Uterus (tissue), 4 donors: ENCODE measurements around the gene ABCG4. TPM values are rescaled to one million over a fixed set of nuclear protein-coding genes. Genes with fewer than 3 reads are reported as not detected.

Source experiments
- DNase-seq, 2 donors: peaks; one replicate each; pipeline ENCODE4 v3.0.0-alpha.2; 2019 to 2020
- H3K27ac ChIP-seq, 2 donors: fragments of 200-600 bp; sonication (generic); 1 replicate in 1 of 2; 2 replicates in 1 of 2; pipeline ENCODE4 v1.5.1; 2016 to 2018
- H3K27me3 ChIP-seq, 2 donors: fragments of 200-600 bp; sonication (generic); one replicate each; pipeline ENCODE4 v1.5.1; 2018 to 2019; ENCODE audit warnings: control low read depth in 1 of 2
- H3K36me3 ChIP-seq, 2 donors: fragments of 200-600 bp; sonication (generic); one replicate each; pipeline ENCODE4 v1.5.1; 2019; ENCODE audit warnings: control low read depth in 1 of 2
- H3K4me1 ChIP-seq, 2 donors: fragments of 200-600 bp; sonication (generic); one replicate each; pipeline ENCODE4 v1.5.1; 2018 to 2019; ENCODE audit warnings: control low read depth in 1 of 2
- H3K4me3 ChIP-seq, 2 donors: fragments of 200-600 bp; sonication (generic); 1 replicate in 1 of 2; 2 replicates in 1 of 2; pipeline ENCODE4 v1.5.1; 2018 to 2019; ENCODE audit warnings: mild to moderate bottlenecking in 1 of 2
- H3K9me3 ChIP-seq, 2 donors: fragments of 200-600 bp; sonication (generic); one replicate each; pipeline ENCODE4 v1.5.1; 2019; ENCODE audit warnings: control low read depth in 1 of 2
- POLR2A ChIP-seq, 2 donors: fragments of 450-650 bp; IDR thresholded peaks; one replicate each; pipeline ENCODE4 v1.6.1; 2016; ENCODE audit warnings: antibody characterized with exemption in 2 of 2, mild to moderate bottlenecking in 1 of 2, moderate library complexity in 1 of 2
- intact Hi-C: fragments of 100-400 bp; cut with DNase I; formaldehyde crosslinking; loops from one replicate; pipeline ENCODE4 v1.15.1; 2023; ENCODE audit warnings: low total_unique reads
- total RNA-seq, 4 donors: library from RNA; depleted of rRNA in 3 of 4; stranded (reverse); fragments of >200 nt in 3 of 4; gene quantifications; one replicate each; pipeline versions ENCODE4 v1.1.0 to v1.2.4, GENCODE V29; 2014 to 2023
- TF ChIP-seq, protein P1 (sequence below), 4 experiments: fragments of 200-600 bp in 2 of 4; fragments of 450-650 bp in 2 of 4; sonication (generic) in 2 of 4; IDR thresholded peaks; one replicate each; pipeline ENCODE4 v1.5.1; 2016 to 2019; ENCODE audit warnings: antibody characterized with exemption in 4 of 4, mild to moderate bottlenecking in 2 of 4, moderate library complexity in 1 of 4
- donor health status: DM: yes; HTN: yes; CAD: no.

ABCG4 gene
- total RNA-seq, 4 donors from 2014 or later = 0.55 to 2.7 TPM; not detected in 2

GRCh38 chr11:119168471-119169281 lies 19.8 kb downstream of the ABCG4 start, which contains the start of gene NLRX1:
Gene NLRX1, plus strand, starts transcription at chr11:119168725. Its CDS starts 2,679 bp downstream, at chr11:119171404.
- no peaks in the 10 kb centered on the region for H3K9me3 ChIP-seq
- no peaks in the 10 kb centered on the region for H3K4me1 ChIP-seq
- DNase-seq = peak; percentile 80 to 86
- no peaks in the 10 kb centered on the region for H3K27me3 ChIP-seq
- H3K36me3 ChIP-seq = no peaks in the 10 kb centered on the region
- peak within 1 kb of the TSS; percentile 68 to 74 for H3K4me3 ChIP-seq
- intact Hi-C loops = no loop called here
- TF ChIP-seq POLR2A (IDR thresholded peaks at IDR 0.05) = peak; percentile 49 to 77
- TF ChIP-seq, protein P1, sequence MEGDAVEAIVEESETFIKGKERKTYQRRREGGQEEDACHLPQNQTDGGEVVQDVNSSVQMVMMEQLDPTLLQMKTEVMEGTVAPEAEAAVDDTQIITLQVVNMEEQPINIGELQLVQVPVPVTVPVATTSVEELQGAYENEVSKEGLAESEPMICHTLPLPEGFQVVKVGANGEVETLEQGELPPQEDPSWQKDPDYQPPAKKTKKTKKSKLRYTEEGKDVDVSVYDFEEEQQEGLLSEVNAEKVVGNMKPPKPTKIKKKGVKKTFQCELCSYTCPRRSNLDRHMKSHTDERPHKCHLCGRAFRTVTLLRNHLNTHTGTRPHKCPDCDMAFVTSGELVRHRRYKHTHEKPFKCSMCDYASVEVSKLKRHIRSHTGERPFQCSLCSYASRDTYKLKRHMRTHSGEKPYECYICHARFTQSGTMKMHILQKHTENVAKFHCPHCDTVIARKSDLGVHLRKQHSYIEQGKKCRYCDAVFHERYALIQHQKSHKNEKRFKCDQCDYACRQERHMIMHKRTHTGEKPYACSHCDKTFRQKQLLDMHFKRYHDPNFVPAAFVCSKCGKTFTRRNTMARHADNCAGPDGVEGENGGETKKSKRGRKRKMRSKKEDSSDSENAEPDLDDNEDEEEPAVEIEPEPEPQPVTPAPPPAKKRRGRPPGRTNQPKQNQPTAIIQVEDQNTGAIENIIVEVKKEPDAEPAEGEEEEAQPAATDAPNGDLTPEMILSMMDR (IDR thresholded peaks at IDR 0.05) = peak; percentile 79 to 92 (median 90)
- H3K27ac ChIP-seq = peak within 1 kb of the TSS; percentile 95 to 96

DNA sequence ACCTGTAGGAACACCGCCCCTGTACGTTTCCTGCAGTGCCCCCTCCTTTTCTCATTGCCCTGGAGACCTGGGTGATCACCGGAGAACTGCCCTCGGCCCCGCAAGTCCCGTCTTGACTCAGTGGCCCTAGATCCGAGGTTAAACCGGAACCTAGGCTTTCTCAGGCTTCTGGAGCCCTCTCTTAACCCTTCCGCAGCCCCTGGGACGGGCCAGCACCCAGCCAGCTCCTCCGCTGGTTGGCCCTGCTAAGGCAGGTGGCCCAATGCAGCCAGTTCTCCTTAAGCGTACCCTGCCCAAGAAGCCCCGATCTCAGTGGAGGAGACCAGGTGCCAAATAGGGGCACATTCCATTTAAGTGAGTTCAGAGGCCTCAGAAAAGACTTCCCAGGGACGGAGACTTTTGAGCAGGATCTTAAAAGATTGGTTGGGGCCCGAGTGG lies 20.4 kb downstream of the ABCG4 start:
- intact Hi-C loops = no loop called here
- H3K4me3 ChIP-seq = peak overlapping the region; percentile 68 to 74
- H3K27me3 ChIP-seq = no peaks in the 10 kb centered on the region
- no peaks in the 10 kb centered on the region for H3K9me3 ChIP-seq
- H3K4me1 ChIP-seq = no peaks in the 10 kb centered on the region
- peak; percentile 60 to 66 for DNase-seq
- TF ChIP-seq, protein P1 (IDR thresholded peaks at IDR 0.05) = no peak
- peak in 1 of 2 donors; percentile 27 for TF ChIP-seq POLR2A (IDR thresholded peaks at IDR 0.05)
- H3K27ac ChIP-seq = peak overlapping the region; percentile 95 to 96
- no peaks in the 10 kb centered on the region for H3K36me3 ChIP-seq

DNA sequence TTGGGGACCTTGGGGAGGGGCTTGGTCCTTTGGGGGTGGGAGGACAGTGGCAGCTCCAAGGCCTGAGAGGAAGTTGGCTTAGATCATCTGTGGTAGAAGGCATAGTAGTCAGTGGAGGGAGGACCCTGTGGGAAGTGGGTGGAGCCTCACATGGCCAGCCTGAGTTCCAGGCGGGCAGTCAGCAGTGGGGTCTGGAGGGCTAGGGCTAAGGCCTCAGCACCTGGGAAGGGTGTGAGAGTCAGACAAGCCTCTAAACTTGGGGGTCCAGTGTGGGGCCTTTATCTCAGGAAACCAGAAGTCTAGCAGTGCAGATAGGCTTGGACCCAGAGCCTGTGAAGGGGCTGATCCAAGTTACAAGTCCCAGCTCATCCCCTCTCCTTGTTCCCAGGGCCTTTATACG lies 23.7 kb downstream of the ABCG4 start:
- Histone ChIP-seq H3K36me3 (no peaks in the 10 kb centered on the region), H3K4me3 (no peak overlapping the region), H3K27me3 (no peaks in the 10 kb centered on the region), H3K27ac (no peak overlapping the region), H3K4me1 (no peaks in the 10 kb centered on the region), H3K9me3 (no peaks in the 10 kb centered on the region)
- intact Hi-C loops = no loop called here
- TF ChIP-seq, protein P1 (IDR thresholded peaks at IDR 0.05) = no peak
- TF ChIP-seq POLR2A (IDR thresholded peaks at IDR 0.05) = no peak
- no peak for DNase-seq

GRCh38 chr11:119173453-119173852 lies 24.6 kb downstream of the ABCG4 start:
- intact Hi-C loops = no loop called here
- TF ChIP-seq, protein P1 (IDR thresholded peaks at IDR 0.05) = no peak
- no peak for TF ChIP-seq POLR2A (IDR thresholded peaks at IDR 0.05)
- Histone ChIP-seq H3K4me3 (no peak overlapping the region), H3K27me3 (no peaks in the 10 kb centered on the region), H3K4me1 (no peaks in the 10 kb centered on the region), H3K36me3 (no peaks in the 10 kb centered on the region), H3K9me3 (no peaks in the 10 kb centered on the region), H3K27ac (no peak overlapping the region)
- no peak for DNase-seq

GRCh38 chr11:119175493-119176077 lies 26.7 kb downstream of the ABCG4 start:
- intact Hi-C loops = no loop called here
- Histone ChIP-seq H3K36me3 (no peaks in the 10 kb centered on the region), H3K27me3 (no peaks in the 10 kb centered on the region), H3K27ac (no peak overlapping the region), H3K9me3 (no peaks in the 10 kb centered on the region), H3K4me3 (no peak overlapping the region), H3K4me1 (no peaks in the 10 kb centered on the region)
- no peak for DNase-seq
- TF ChIP-seq, protein P1 (IDR thresholded peaks at IDR 0.05) = no peak
- no peak for TF ChIP-seq POLR2A (IDR thresholded peaks at IDR 0.05)
